Ectodermal cell (in vitro differentiated cells): Measurements from ENCODE around the gene ALDH3B2.
"Not testable (repeated sequence)": the region's sequence is repeated elsewhere in the genome, so short reads cannot be mapped to it uniquely, and the experiment has no call there.

ENCODE experiments used
- H3K27ac ChIP-seq: 2 replicates; pipeline ENCODE4 v1.7.0; 2013; ENCODE audit warnings: mild to moderate bottlenecking, low read depth, low read length; ENCODE audit not compliant: insufficient read depth, poor library complexity, severe bottlenecking
- H3K27me3 ChIP-seq: 2 replicates; pipeline ENCODE4 v1.7.0; 2013; ENCODE audit warnings: mild to moderate bottlenecking, low read length; ENCODE audit not compliant: insufficient read depth, control insufficient read depth, poor library complexity, severe bottlenecking
- H3K36me3 ChIP-seq: one replicate; pipeline ENCODE4 v1.7.0; 2013; ENCODE audit warnings: low read length; ENCODE audit not compliant: control insufficient read depth, insufficient read depth
- H3K4me1 ChIP-seq: one replicate; pipeline ENCODE4 v1.7.0; 2013; ENCODE audit warnings: low read length; ENCODE audit not compliant: control insufficient read depth, insufficient read depth
- H3K4me3 ChIP-seq: 2 replicates; pipeline ENCODE4 v1.7.0; 2013; ENCODE audit warnings: low read depth, low read length, control low read depth; ENCODE audit not compliant: insufficient read depth
- H3K9me3 ChIP-seq: 2 replicates; pipeline ENCODE4 v1.7.0; 2013; ENCODE audit warnings: mild to moderate bottlenecking, low read length, moderate library complexity; ENCODE audit not compliant: control insufficient read depth
- WGBS, 2 experiments: methylation state at CpG; one replicate each; pipeline ENCODE4 v1.1.7; 2013; ENCODE audit warnings: missing lambda C conversion rate in 2 of 2; 5-methylcytosine and 5-hydroxymethylcytosine counted together

The ALDH3B2 gene

DNA sequence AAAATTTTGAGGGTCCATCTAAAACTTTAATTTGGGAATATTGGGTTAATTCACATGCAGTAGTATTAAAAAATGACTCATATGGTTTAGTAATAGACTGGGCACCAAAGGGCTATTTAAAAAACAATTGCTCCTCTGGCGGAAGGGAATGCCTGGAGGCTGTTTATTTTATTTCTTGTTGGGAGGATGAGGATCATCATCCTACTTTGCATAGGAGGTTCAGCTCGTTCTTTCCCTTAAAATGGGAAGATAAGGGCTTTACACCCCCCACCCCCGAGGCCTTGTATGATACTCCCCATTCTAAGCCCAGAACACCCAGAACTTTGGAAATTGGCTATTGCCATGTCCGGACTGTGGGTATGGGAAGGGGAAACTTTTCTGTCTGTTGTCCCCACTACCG lies 29.3 kb upstream of the ALDH3B2 start:
- WGBS, 2 experiments: 87 to 88% methylated on average over 5 of the region's 5 CpGs
- not testable (repeated sequence) for H3K4me3 ChIP-seq, H3K27ac ChIP-seq, H3K4me1 ChIP-seq, H3K36me3 ChIP-seq, H3K27me3 ChIP-seq, H3K9me3 ChIP-seq

DNA sequence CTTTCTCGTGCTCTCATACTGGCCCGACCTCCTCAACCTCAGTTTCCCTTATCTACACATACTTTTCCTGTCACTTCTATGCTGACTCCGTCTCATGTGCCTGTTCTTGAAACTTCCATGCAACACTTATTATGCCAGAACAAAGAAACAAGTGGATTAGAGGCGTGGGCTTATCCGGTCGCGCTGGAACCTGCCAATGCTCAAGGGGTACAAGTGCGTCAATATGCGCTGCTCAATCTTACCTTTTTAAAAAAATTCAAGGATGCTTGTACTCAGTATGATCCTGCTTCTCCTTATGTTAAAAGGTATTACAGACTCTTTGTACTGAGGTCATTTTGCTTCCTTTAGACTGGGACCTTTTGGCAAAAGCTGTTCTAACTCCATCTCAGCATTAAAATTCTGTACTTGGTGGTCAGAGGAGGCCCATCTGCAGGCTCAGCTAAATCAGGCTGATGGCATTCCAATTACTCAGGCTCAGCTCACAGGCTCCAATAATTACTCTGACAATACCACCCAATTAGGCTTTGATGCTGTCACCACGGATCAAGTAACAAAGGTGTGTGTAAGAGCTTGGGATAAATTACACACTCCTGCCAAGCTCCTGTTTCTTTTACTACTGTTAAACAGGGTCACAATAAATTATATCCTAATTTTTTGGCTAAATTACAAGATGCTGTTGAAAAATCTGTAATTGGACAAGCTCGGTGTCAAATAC lies 26.3 kb upstream of the ALDH3B2 start:
- H3K9me3 ChIP-seq: peaks cover 2% of the 10 kb centered on the region
- H3K4me3 ChIP-seq: no peak overlapping the region
- no peaks in the 10 kb centered on the region for H3K4me1 ChIP-seq
- no peaks in the 10 kb centered on the region for H3K36me3 ChIP-seq
- no peaks in the 10 kb centered on the region for H3K27me3 ChIP-seq
- no peak overlapping the region for H3K27ac ChIP-seq
- WGBS, 2 experiments: 84 to 87% methylated on average over 10 to 11 of the region's 11 CpGs

DNA sequence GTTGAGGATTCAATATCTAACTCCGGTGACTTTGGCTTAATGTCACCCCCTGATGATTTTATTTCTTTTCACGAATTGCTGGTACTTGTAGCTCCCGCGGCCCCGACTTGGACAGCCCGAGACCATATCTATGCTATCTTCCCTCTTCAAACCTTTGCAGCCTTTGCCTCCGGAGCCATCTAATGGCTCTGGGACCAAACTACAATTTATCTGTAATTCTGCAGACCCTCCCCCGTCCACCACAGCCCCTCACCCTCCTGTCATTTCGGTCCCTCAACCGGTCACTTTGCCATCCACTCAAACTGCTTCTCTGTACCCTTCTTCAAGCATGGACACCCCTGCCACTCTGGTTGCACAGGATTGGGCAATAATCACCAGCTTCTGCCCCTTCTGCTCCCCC lies 25.7 kb upstream of the ALDH3B2 start:
- Histone ChIP-seq H3K4me3 (no peak overlapping the region), H3K9me3 (peaks cover 2% of the 10 kb centered on the region), H3K4me1 (no peaks in the 10 kb centered on the region), H3K27ac (no peak overlapping the region), H3K36me3 (no peaks in the 10 kb centered on the region), H3K27me3 (no peaks in the 10 kb centered on the region)
- WGBS, 2 experiments: 80 to 82% methylated on average over 10 of the region's 10 CpGs

DNA sequence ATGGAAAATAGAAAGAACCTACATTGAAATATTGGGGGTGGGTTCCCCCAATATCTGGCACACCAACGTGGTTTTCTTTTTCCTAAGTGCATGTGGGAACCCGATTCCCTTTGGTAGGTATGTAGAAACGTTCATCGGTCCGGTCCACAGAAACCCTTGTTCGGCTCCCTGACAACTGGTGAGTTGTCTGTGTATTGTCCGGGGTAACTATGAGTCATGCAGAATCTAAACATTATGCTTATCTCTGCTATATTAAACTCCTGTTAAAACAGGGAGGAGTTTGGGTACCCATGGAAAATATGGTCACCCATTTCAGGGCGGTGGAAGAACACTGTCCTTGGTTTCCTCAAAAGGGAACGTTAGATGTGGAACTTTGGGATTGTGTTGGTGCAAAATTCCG lies 25.1 kb upstream of the ALDH3B2 start:
- 93 to 94% methylated on average over 9 to 10 of the region's 10 CpGs for WGBS, 2 experiments
- H3K27ac ChIP-seq: no peak overlapping the region
- no peaks in the 10 kb centered on the region for H3K4me1 ChIP-seq
- H3K27me3 ChIP-seq: no peaks in the 10 kb centered on the region
- H3K36me3 ChIP-seq: no peaks in the 10 kb centered on the region
- H3K9me3 ChIP-seq: peaks cover 2% of the 10 kb centered on the region
- H3K4me3 ChIP-seq: no peak overlapping the region

DNA sequence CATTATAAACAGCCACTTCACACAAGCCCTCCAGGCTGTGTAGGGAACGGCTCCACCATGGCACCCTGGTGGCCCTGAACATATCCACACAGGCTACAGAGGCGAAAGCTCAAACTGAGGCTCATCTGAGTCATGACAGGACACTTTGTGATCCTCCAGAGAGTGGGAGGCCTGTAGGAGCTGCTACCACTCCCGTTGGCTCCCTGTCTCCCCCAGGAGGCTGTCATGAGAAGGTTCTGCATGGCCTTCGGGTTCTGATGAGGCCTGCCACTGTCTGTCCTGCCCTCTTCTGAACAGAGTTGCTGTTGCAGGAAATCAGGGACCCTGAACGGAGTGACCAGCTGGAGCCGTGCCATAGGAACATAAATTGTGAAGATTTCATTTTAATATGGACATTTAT lies 23.8 kb upstream of the ALDH3B2 start:
- Histone ChIP-seq H3K4me3 (no peak overlapping the region), H3K9me3 (peaks cover 2% of the 10 kb centered on the region), H3K4me1 (no peaks in the 10 kb centered on the region), H3K27ac (no peak overlapping the region), H3K27me3 (no peaks in the 10 kb centered on the region), H3K36me3 (no peaks in the 10 kb centered on the region)
- WGBS, 2 experiments: 81 to 92% methylated on average over 5 to 6 of the region's 6 CpGs

DNA sequence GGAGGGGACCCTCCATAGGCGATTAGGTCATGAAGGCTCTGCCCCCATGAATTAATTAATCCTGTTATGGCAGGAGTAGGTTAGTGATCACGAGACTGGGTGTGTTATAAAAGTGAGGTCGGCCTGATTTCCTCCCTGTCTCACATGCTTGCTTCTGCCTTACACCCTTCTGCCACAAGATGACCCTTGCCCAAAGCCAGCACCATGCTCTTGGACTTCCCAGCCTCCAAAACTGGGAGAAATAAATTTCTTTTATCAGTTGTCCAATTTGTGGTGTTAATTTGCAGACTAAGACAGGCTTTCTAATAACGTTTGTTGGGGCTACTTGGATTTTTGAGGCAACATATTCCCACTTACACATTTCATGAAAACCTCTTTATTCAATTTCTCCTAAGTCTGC lies 23.4 kb upstream of the ALDH3B2 start:
- no peaks in the 10 kb centered on the region for H3K27me3 ChIP-seq
- H3K4me1 ChIP-seq: no peaks in the 10 kb centered on the region
- no peak overlapping the region for H3K27ac ChIP-seq
- no peaks in the 10 kb centered on the region for H3K36me3 ChIP-seq
- H3K4me3 ChIP-seq: no peak overlapping the region
- 93 to 95% methylated on average over 4 of the region's 4 CpGs for WGBS, 2 experiments
- peaks cover 2% of the 10 kb centered on the region for H3K9me3 ChIP-seq

DNA sequence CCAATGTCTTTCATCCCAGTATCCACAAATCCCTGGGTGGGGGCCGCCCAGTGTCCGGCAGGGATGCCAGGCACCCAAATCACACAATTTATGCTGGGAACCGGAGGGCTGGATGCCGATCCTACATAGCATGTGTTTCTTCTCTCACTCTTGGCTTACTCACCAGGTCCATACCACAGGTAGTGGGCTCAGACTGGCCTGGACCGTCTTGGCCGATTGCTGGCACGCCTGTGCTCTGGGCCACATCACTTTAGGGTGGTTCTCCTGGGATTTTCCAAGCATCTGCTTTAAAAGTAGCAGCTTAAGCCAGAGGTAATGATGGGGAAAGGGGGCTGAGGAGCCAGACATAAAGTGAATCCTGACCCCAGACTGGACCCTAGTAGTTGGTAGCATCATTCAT lies 22.6 kb upstream of the ALDH3B2 start:
- H3K4me1 ChIP-seq: no peaks in the 10 kb centered on the region
- 95% methylated on average over 7 of the region's 7 CpGs for WGBS, 2 experiments
- H3K36me3 ChIP-seq: no peaks in the 10 kb centered on the region
- peaks cover 2% of the 10 kb centered on the region for H3K9me3 ChIP-seq
- no peak overlapping the region for H3K27ac ChIP-seq
- H3K27me3 ChIP-seq: no peaks in the 10 kb centered on the region
- H3K4me3 ChIP-seq: no peak overlapping the region

DNA sequence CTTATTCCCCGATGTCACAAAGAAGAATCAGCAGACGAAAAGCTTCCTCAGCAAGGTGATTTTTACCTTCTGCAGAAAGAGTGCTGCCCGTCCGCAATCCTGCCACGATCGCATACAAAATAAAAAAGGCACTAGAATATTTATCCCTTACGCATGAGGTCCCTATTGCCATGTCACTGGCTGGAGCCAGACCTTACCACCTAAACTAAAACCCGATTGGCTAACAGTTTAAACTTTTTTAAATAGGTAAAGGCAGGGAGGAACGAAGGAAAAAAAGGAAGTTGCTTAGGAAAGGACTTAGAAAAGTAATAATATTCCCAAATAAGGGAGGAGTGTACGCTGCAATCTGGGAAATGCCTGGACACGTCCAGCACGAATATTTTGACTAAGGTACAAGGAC lies 21.2 kb upstream of the ALDH3B2 start:
- H3K27ac ChIP-seq: no peak overlapping the region
- peaks cover 2% of the 10 kb centered on the region for H3K9me3 ChIP-seq
- no peaks in the 10 kb centered on the region for H3K36me3 ChIP-seq
- 92% methylated on average over 12 of the region's 12 CpGs for WGBS, 2 experiments
- H3K4me3 ChIP-seq: no peak overlapping the region
- H3K27me3 ChIP-seq: no peaks in the 10 kb centered on the region
- no peaks in the 10 kb centered on the region for H3K4me1 ChIP-seq

DNA sequence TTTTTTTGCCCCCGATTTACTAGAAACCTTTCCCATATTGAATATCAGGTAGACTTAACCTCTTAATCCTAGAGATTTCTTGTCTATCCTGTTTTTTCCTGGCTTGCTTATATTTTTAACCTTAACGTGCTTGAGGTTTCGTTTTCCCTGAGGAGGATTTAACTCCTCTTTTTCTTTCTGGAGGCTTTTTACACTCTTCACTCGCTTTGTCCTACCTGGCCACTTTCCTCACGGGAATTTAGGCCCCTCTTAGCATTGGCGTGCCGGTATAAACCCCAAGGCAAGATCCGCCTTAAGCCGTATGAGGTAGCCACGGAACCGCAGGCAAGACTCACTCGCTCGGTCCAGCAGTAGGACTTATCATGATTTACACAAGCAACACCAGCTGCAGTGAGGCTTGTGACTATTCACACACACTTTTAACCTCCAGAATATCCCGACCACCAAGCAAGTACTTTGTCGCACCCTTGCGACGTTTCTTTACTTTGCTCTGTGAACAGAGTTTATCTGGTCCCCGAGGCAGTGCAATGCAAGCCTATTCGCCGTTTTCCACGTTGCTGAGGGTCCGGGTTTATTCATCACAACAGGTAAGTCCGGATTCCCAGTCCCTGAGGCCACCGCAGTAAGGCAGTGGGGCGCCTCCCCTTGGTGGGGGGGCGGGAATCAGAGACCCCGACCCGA lies 20.6 kb upstream of the ALDH3B2 start:
- H3K36me3 ChIP-seq: no peaks in the 10 kb centered on the region
- no peaks in the 10 kb centered on the region for H3K27me3 ChIP-seq
- H3K4me3 ChIP-seq: no peak overlapping the region
- WGBS, 2 experiments: 91 to 93% methylated on average over 28 of the region's 28 CpGs
- H3K9me3 ChIP-seq: peaks cover 2% of the 10 kb centered on the region
- no peaks in the 10 kb centered on the region for H3K4me1 ChIP-seq
- no peak overlapping the region for H3K27ac ChIP-seq

DNA sequence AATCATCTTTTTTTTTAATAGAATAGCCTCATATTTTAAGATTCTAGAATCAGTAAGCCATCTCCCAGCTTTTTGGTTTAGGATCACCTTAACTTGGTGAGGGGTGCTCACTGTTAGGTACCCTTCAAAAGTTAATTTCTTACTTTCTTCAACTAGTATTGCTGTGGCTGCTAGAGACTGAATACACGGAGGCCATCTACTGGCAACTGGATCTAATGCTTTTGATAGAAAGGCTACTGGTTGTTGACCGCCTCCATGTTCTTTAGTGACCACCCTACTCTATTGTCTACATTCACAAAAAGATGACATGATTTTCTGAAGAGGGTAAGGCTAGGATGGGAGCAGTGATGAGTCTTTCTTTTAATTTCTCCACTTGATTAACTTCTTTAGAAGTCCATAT lies 16.7 kb upstream of the ALDH3B2 start:
- Histone ChIP-seq H3K27me3 (no peaks in the 10 kb centered on the region), H3K4me3 (no peak overlapping the region), H3K9me3 (no peaks in the 10 kb centered on the region), H3K4me1 (no peaks in the 10 kb centered on the region), H3K36me3 (no peaks in the 10 kb centered on the region), H3K27ac (no peak overlapping the region)
- WGBS, 2 experiments: 0 to 38% methylated on average over 1 to 2 of the region's 2 CpGs
